Measurements from ENCODE around the gene FANCE. TPM values are rescaled to one million over a fixed set of nuclear protein-coding genes. Genes with fewer than 3 reads are reported as not detected.

The FANCE gene
- polyA plus RNA-seq, 1 donor (not counting 4 experiments of a cell fraction or from before 2014, with no cell fraction given), result 6.4 TPM

DNA sequence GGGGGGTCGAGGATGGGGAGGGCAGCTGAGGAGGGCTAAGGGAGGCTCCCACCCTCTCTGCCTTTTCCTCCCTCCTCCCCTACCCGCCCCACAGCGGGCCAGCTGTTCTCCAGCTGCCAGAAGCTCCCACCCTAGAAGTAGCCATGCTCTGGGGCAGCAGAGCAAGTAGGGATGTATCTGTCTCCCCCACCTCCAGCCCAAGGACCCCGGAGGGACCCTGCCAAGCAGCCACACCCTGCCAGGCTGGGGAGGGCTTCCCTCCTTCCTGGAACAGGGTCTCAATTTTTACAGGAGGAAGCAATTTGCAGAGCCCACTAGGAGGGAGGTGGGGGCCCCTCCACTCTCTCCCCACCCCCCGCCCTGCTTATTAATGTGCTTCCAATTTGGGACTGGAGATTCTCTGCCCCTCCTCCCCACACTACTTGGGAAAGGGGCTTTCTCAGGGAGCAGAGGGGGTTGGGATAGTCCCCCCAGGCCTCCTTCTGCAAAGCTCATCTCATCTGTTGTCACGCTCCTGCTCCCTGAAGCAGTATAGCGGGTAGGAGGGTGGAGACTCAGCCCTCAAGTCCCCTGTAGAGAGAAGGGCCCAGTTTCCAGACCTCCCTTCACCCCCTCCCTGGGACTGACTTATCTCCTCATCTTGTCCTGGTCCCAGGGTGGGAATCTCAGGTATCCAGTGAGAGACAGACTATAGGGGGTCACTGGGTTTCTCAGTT is 40.3 kb downstream of the FANCE start:
- H3K36me3 ChIP-seq (ENCODE audit: control insufficient read depth in 2 of 2, extremely low read depth in 1 of 2, insufficient read depth in 2 of 2, low read length in 2 of 2), result peaks cover 2 to 7% of the 10 kb centered on the region in 2 experiments
- no peak overlapping the region for H3K27ac ChIP-seq (ENCODE audit: control insufficient read depth, insufficient read depth, low read length)
- H2AFZ ChIP-seq (ENCODE audit: control insufficient read depth, low read length), result no peak overlapping the region
- H3K4me1 ChIP-seq (ENCODE audit: control insufficient read depth, extremely low read depth, insufficient read depth, low read length), result peaks cover 66% of the 10 kb centered on the region
- DNase-seq (ENCODE audit: low read depth, low spot score), result no peak
- H3K9ac ChIP-seq (ENCODE audit: control insufficient read depth, extremely low read depth, insufficient read depth, low read length), result no peak overlapping the region
- H3K4me2 ChIP-seq (ENCODE audit: control insufficient read depth, extremely low read depth, insufficient read depth, low read depth, low read length), result no peak overlapping the region
- dilution Hi-C loops (cut with MboI; ENCODE audit: extremely low pct_ligation_motif_present, low sequenced_read_pairs), result no loop called here
- no peak overlapping the region for H3K4me3 ChIP-seq (ENCODE audit: control insufficient read depth in 2 of 3, extremely low read depth in 1 of 3, insufficient read depth in 2 of 3, low read depth in 1 of 3, low read length in 3 of 3)
- H4K20me1 ChIP-seq (ENCODE audit: control insufficient read depth, extremely low read depth, insufficient read depth, low read length), result no peaks in the 10 kb centered on the region
- no peak for TF ChIP-seq EZH2 (IDR thresholded peaks at IDR 0.05; ENCODE audit: low read length)
- TF ChIP-seq, protein P1, sequence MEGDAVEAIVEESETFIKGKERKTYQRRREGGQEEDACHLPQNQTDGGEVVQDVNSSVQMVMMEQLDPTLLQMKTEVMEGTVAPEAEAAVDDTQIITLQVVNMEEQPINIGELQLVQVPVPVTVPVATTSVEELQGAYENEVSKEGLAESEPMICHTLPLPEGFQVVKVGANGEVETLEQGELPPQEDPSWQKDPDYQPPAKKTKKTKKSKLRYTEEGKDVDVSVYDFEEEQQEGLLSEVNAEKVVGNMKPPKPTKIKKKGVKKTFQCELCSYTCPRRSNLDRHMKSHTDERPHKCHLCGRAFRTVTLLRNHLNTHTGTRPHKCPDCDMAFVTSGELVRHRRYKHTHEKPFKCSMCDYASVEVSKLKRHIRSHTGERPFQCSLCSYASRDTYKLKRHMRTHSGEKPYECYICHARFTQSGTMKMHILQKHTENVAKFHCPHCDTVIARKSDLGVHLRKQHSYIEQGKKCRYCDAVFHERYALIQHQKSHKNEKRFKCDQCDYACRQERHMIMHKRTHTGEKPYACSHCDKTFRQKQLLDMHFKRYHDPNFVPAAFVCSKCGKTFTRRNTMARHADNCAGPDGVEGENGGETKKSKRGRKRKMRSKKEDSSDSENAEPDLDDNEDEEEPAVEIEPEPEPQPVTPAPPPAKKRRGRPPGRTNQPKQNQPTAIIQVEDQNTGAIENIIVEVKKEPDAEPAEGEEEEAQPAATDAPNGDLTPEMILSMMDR (optimal IDR thresholded peaks at IDR 0.05 in 1 of 3, IDR thresholded peaks at IDR 0.05 in 1 of 3, conservative IDR thresholded peaks at IDR 0.05 in 1 of 3; ENCODE audit: extremely low read depth in 1 of 3, insufficient read depth in 2 of 3, low read length in 3 of 3), result no peak
- no peaks in the 10 kb centered on the region for H3K9me3 ChIP-seq (ENCODE audit: control insufficient read depth, low read depth, low read length)
- no peaks in the 10 kb centered on the region for H3K27me3 ChIP-seq (ENCODE audit: control insufficient read depth, extremely low read depth, insufficient read depth, low read length)
- no peaks in the 10 kb centered on the region for H3K9me1 ChIP-seq (ENCODE audit: control insufficient read depth, extremely low read depth, insufficient read depth, low read length)
- peaks cover 46% of the 10 kb centered on the region for H3K79me2 ChIP-seq (ENCODE audit: control insufficient read depth, insufficient read depth, low read length)
- no peak for FAIRE-seq

DNA sequence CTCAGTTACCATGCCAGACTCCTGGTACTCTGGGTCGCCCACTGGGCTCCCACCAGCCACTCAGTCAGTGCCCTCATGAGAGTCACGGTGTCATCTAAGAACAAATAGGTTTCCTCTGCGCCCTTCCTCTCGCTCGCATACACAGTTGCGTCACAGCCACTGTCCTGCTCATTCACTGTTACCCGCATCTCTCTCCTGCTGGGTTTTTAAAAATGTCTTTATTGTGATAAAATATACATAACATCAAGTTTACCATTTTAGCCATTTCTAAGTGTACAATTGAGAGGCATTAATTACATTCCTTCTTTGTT is 40.8 kb downstream of the FANCE start:
- Histone ChIP-seq H3K4me2 (ENCODE audit: control insufficient read depth, extremely low read depth, insufficient read depth, low read depth, low read length) (no peak overlapping the region), H4K20me1 (ENCODE audit: control insufficient read depth, extremely low read depth, insufficient read depth, low read length) (no peaks in the 10 kb centered on the region), H3K4me1 (ENCODE audit: control insufficient read depth, extremely low read depth, insufficient read depth, low read length) (peaks cover 61% of the 10 kb centered on the region), H3K27me3 (ENCODE audit: control insufficient read depth, extremely low read depth, insufficient read depth, low read length) (no peaks in the 10 kb centered on the region), H3K9ac (ENCODE audit: control insufficient read depth, extremely low read depth, insufficient read depth, low read length) (no peak overlapping the region), H3K4me3 (ENCODE audit: control insufficient read depth in 2 of 3, extremely low read depth in 1 of 3, insufficient read depth in 2 of 3, low read depth in 1 of 3, low read length in 3 of 3) (no peak overlapping the region), H3K36me3 (ENCODE audit: control insufficient read depth in 2 of 2, extremely low read depth in 1 of 2, insufficient read depth in 2 of 2, low read length in 2 of 2) (peaks cover 2 to 7% of the 10 kb centered on the region in 2 experiments), H3K9me3 (ENCODE audit: control insufficient read depth, low read depth, low read length) (no peaks in the 10 kb centered on the region), H3K27ac (ENCODE audit: control insufficient read depth, insufficient read depth, low read length) (no peak overlapping the region), H3K9me1 (ENCODE audit: control insufficient read depth, extremely low read depth, insufficient read depth, low read length) (no peaks in the 10 kb centered on the region), H2AFZ (ENCODE audit: control insufficient read depth, low read length) (no peak overlapping the region), H3K79me2 (ENCODE audit: control insufficient read depth, insufficient read depth, low read length) (peaks cover 46% of the 10 kb centered on the region)
- FAIRE-seq, result no peak
- dilution Hi-C loops (cut with MboI; ENCODE audit: extremely low pct_ligation_motif_present, low sequenced_read_pairs), result no loop called here
- TF ChIP-seq, protein P1 (optimal IDR thresholded peaks at IDR 0.05 in 1 of 3, IDR thresholded peaks at IDR 0.05 in 1 of 3, conservative IDR thresholded peaks at IDR 0.05 in 1 of 3; ENCODE audit: extremely low read depth in 1 of 3, insufficient read depth in 2 of 3, low read length in 3 of 3), result no peak
- TF ChIP-seq EZH2 (IDR thresholded peaks at IDR 0.05; ENCODE audit: low read length), result no peak
- DNase-seq (ENCODE audit: low read depth, low spot score), result no peak
